Left ventricle myocardium inferior (tissue), 1 donor: Measurements from ENCODE around the gene SDK1. TPM values are rescaled to one million over a fixed set of nuclear protein-coding genes. Genes with fewer than 3 reads are reported as not detected.

ENCODE experiments used
- DNase-seq: peaks from one replicate; pipeline ENCODE4 v3.0.0-alpha.2; 2020
- H3K27ac ChIP-seq: fragments of 200-600 bp; replicated peaks from 2 replicates; pipeline ENCODE4 v1.8.0; 2021
- H3K27me3 ChIP-seq: fragments of 200-600 bp; 2 replicates; pipeline ENCODE4 v1.8.0; 2021; ENCODE audit warnings: low read depth
- H3K36me3 ChIP-seq: fragments of 200-600 bp; 2 replicates; pipeline ENCODE4 v1.8.0; 2021
- H3K4me1 ChIP-seq: fragments of 200-600 bp; 2 replicates; pipeline ENCODE4 v1.8.0; 2021
- H3K4me3 ChIP-seq: fragments of 200-600 bp; 2 replicates; pipeline ENCODE4 v1.8.0; 2021; ENCODE audit warnings: mild to moderate bottlenecking, moderate library complexity
- H3K9me3 ChIP-seq: fragments of 200-600 bp; replicated peaks from 2 replicates; pipeline ENCODE4 v1.8.0; 2021
- intact Hi-C: fragments of 100-400 bp; cut with micrococcal nuclease; formaldehyde crosslinking; loops from one replicate; pipeline ENCODE4 v1.11.0; 2022
- total RNA-seq: library from RNA; stranded (reverse); fragmentation: NEBNext Ultra II Directional; extraction: Animal tissue kit (Norgen Biotek cat#: 25700); gene quantifications from one replicate; pipeline ENCODE4 v1.2.1, GENCODE V29; 2021
- TF ChIP-seq, protein P1 (sequence below): fragments of 200-600 bp; IDR thresholded peaks from 2 replicates; pipeline ENCODE4 v1.8.0; 2021; ENCODE audit warnings: antibody characterized with exemption, mild to moderate bottlenecking, borderline replicate concordance
- donor health status: DM: no; HTN: yes; CAD: no; lungs with severe emphysema.

Gene SDK1
- total RNA-seq, 1 donor from 2014 or later, result 1.3 TPM

DNA sequence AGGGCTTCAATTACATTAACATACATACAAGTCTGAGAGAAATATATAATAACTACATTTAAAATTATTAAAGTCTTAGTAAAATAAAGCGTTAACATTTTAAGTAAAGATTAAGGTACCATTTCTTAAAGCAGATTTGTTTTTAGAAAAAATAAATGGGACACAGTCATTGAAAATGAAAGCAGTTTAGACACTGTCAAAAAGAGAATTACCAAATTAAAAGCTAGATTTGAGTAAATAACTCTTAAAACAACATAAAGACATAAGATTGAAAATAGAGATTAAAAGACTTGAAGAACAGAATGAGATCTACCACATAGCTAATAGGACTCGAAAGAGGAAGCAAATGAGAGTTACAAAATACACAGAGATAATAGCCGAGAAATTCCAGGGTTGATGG, 818.8 kb downstream of the SDK1 start:
- TF ChIP-seq, protein P1, sequence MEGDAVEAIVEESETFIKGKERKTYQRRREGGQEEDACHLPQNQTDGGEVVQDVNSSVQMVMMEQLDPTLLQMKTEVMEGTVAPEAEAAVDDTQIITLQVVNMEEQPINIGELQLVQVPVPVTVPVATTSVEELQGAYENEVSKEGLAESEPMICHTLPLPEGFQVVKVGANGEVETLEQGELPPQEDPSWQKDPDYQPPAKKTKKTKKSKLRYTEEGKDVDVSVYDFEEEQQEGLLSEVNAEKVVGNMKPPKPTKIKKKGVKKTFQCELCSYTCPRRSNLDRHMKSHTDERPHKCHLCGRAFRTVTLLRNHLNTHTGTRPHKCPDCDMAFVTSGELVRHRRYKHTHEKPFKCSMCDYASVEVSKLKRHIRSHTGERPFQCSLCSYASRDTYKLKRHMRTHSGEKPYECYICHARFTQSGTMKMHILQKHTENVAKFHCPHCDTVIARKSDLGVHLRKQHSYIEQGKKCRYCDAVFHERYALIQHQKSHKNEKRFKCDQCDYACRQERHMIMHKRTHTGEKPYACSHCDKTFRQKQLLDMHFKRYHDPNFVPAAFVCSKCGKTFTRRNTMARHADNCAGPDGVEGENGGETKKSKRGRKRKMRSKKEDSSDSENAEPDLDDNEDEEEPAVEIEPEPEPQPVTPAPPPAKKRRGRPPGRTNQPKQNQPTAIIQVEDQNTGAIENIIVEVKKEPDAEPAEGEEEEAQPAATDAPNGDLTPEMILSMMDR, result no peak
- intact Hi-C loops, result no loop called here
- peaks cover 30% of the 10 kb centered on the region for H3K9me3 ChIP-seq
- H3K27me3 ChIP-seq, result peaks cover 9% of the 10 kb centered on the region
- no peak overlapping the region for H3K4me3 ChIP-seq
- H3K27ac ChIP-seq, result no peak overlapping the region
- no peak for DNase-seq
- no peaks in the 10 kb centered on the region for H3K4me1 ChIP-seq
- no peaks in the 10 kb centered on the region for H3K36me3 ChIP-seq

DNA sequence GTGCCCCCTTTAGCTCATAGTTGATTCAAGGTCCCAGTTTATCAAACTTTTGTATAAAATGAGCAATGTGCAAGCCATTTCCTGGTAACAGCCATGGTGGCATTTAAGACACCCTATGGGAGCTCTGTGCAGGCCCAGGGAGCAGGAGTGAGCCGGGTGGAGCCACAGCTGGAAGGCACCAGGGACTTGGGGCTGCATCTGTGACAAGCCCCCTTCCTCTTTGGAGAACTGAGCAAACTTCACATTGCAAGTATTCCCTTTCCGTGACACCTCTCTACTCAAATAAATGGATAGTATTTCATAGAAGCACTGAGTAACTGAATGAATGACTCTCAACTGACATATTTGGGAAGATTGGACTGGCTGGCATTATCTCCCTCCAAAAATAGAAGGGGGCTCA, 822.3 kb downstream of the SDK1 start:
- no peak for DNase-seq
- Histone ChIP-seq H3K9me3 (peaks cover 30% of the 10 kb centered on the region), H3K4me3 (no peak overlapping the region), H3K27ac (no peak overlapping the region), H3K27me3 (peaks cover 9% of the 10 kb centered on the region), H3K4me1 (no peaks in the 10 kb centered on the region), H3K36me3 (no peaks in the 10 kb centered on the region)
- intact Hi-C loops, result no loop called here
- TF ChIP-seq, protein P1, result no peak

DNA sequence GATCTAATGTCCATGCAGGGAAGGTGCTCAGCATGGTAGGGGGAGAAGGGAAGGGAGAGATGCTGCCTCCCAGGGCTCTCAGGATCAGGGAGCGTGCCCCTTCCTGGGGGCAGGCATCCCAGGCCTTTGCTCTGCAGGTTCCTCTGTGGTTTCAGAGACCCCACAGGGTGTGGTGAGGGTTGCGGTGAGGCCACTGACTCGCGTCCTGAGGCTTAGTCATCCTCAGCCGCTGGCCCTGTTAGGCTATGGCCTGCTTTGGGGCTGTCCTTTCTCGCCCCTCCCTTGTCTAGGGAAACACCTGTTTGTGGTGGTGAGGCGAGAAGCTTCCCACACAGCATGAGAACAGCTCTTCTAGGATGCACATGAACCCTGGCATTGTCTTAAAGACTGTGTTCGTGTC, 822.8 kb downstream of the SDK1 start:
- DNase-seq, result no peak
- H3K27ac ChIP-seq, result no peak overlapping the region

DNA sequence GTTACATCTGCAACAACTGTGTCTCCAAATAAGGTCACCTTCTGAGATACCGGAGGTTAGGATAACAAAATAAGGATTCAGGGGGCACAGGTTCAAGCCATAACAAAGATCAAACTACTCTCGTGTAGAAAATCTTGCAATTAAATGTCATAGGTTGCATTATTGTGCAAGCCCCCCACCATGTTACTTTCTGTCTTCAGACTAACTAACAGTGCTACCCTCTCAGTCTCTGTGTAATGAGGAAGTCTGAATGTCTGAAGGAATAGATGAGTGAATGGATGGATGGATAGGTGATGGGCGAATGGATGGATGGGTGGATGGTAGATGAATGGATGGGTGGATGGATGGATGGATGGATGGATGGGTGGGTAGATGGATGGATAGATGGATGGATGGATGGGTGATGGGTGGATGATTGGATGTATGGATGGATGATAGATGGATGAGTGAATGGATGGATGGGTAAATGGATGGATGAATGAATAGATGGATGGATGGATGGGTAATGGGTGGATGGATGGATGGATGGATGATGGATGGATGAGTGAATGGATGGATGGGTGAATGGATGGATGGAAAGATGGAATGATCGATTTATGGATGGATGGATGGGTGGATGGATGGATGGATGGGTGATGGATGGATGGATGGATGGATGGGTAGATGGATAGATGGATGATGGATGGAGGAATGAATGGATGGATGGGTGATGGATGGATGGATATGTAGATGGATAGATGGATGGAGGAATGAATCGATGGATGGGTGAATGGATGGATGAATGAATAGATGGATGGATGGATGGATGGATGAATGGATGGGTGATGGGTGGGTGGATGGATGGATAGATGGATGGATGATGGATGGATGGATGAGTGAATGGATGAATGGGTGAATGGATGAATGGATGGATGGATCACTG, 823.8 kb downstream of the SDK1 start:
- no peak overlapping the region for H3K4me3 ChIP-seq
- TF ChIP-seq, protein P1, result no peak
- no peaks in the 10 kb centered on the region for H3K4me1 ChIP-seq
- no peaks in the 10 kb centered on the region for H3K36me3 ChIP-seq
- intact Hi-C loops, result no loop called here
- no peak overlapping the region for H3K27ac ChIP-seq
- H3K27me3 ChIP-seq, result peaks cover 9% of the 10 kb centered on the region
- DNase-seq, result no peak
- H3K9me3 ChIP-seq, result peaks cover 19% of the 10 kb centered on the region

More for the DNA sequence above, 822.8 kb downstream of the SDK1 start:
- intact Hi-C loops, result no loop called here
- TF ChIP-seq, protein P1, result no peak
- H3K9me3 ChIP-seq, result peaks cover 29% of the 10 kb centered on the region
- no peaks in the 10 kb centered on the region for H3K36me3 ChIP-seq
- no peaks in the 10 kb centered on the region for H3K4me1 ChIP-seq
- peaks cover 9% of the 10 kb centered on the region for H3K27me3 ChIP-seq
- H3K4me3 ChIP-seq, result no peak overlapping the region

DNA sequence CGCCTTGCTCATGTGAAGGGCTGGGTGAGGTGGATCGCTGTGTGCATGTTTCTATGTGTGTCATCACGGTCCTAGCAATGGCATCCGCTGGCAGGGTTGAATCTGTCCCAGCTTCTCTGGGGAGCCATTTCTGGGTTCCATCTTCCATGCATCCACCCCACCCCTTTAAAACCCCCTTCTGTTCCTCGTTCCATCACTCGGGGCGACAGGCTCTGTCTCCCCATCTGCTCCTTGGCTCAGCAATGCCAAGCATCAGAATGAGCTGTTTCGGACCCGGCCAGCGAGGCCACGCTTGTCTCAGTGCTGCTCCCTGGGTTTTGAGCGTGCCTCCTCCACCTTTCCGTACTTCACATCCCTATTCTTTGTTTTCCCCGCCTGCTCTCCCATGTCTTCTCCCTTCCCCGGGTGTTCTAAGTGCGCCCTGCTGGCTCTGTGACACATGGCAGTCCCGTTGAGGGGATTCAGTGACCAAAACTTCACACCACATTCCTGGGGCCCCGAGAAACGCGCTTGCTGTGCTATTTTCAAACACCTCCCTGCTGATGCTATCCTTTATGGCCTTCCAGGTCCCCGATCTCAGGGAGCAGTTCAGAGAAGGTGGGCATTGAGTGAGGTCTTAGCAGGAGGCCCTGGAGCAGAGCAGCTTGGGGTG, 827.0 kb downstream of the SDK1 start:
- TF ChIP-seq, protein P1, result no peak
- no peaks in the 10 kb centered on the region for H3K9me3 ChIP-seq
- no peak for DNase-seq
- H3K4me1 ChIP-seq, result no peaks in the 10 kb centered on the region
- no peak overlapping the region for H3K4me3 ChIP-seq
- H3K36me3 ChIP-seq, result no peaks in the 10 kb centered on the region
- intact Hi-C loops, result no loop called here
- no peak overlapping the region for H3K27ac ChIP-seq
- peaks cover 9% of the 10 kb centered on the region for H3K27me3 ChIP-seq
